22Rv1 (cell line): ENCODE data around the gene NHERF1.

Experiments used
- H3K27ac ChIP-seq: fragments of 450-650 bp; 2 replicates; pipeline ENCODE4 v1.5.1; 2017
- ZFX ChIP-seq: fragments of 450-650 bp; IDR thresholded peaks from 2 replicates; pipeline ENCODE4 v1.6.1; 2017; ENCODE audit warnings: antibody characterized with exemption, borderline replicate concordance
- TF ChIP-seq, protein P1 (sequence below): fragments of 450-650 bp; IDR thresholded peaks from 2 replicates; pipeline ENCODE4 v1.5.1; 2017; ENCODE audit warnings: mild to moderate bottlenecking

NHERF1 gene

DNA sequence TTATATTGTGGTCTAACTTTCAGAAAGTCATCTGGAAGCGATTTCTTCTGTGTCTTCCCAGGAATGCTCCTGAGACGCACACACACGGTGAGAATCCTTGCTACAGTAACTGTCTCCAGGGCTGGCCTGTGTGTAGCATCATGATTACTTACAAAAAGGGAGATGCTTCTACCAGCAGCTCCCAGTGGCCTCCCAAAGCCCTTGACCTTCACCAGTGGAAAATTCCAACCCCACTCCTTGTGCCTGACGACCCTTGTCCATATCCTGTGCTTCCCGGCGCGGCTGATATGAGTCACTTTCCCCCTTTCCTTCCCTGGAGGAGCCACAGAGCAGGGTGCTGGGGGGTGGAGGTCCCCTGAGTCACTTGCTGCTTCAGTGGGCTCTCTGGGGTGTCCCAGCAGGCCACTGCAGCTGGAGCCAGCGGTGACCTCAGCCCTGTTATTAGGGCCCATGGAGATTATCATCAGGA is 49.8 kb downstream of the NHERF1 start:
- TF ChIP-seq ZFX = no peak
- TF ChIP-seq, protein P1, sequence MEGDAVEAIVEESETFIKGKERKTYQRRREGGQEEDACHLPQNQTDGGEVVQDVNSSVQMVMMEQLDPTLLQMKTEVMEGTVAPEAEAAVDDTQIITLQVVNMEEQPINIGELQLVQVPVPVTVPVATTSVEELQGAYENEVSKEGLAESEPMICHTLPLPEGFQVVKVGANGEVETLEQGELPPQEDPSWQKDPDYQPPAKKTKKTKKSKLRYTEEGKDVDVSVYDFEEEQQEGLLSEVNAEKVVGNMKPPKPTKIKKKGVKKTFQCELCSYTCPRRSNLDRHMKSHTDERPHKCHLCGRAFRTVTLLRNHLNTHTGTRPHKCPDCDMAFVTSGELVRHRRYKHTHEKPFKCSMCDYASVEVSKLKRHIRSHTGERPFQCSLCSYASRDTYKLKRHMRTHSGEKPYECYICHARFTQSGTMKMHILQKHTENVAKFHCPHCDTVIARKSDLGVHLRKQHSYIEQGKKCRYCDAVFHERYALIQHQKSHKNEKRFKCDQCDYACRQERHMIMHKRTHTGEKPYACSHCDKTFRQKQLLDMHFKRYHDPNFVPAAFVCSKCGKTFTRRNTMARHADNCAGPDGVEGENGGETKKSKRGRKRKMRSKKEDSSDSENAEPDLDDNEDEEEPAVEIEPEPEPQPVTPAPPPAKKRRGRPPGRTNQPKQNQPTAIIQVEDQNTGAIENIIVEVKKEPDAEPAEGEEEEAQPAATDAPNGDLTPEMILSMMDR = no peak
- no peak overlapping the region for H3K27ac ChIP-seq

DNA sequence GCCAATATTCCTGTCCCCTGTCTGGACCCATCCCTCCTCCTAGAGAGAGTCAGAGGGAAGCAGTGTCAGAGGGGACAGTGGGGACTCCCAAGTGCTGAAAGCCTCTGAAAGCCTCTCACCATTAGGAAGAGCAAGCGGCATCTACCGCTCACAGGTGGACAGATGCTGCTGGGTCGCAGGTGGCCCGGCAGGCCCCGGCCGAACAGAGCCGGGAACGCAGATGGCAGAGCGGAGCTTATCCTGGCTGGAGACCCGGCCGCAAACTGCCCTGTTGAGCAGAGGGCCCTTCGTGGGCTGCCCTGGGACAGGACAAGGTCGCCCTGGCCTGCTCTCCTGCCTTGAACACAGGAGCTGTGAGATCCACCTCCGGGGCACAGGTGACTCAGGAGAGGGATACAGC is 50.7 kb downstream of the NHERF1 start:
- no peak for TF ChIP-seq ZFX
- TF ChIP-seq, protein P1 = no peak
- H3K27ac ChIP-seq = no peak overlapping the region

DNA sequence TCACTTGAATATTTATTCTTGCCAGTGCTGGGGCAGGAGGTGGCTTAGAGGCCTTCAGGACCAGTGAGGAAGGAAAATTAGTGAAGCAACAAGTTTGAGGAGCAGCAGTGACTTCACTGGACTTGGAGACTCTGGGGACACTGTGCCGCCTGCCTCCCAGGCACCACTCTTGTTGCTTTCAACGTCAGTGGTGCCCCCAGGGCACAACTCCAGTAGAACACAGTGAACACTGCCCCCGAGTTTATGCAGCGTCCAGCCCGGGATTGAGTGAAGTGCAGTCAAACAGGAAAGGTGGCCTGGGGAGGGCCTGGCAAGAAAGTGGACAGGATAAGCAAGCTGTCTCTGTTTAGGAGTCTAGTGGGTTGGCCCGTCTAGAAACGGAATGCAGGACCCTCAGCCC is 52.1 kb downstream of the NHERF1 start:
- no peak for TF ChIP-seq ZFX
- TF ChIP-seq, protein P1 = no peak
- no peak overlapping the region for H3K27ac ChIP-seq

DNA sequence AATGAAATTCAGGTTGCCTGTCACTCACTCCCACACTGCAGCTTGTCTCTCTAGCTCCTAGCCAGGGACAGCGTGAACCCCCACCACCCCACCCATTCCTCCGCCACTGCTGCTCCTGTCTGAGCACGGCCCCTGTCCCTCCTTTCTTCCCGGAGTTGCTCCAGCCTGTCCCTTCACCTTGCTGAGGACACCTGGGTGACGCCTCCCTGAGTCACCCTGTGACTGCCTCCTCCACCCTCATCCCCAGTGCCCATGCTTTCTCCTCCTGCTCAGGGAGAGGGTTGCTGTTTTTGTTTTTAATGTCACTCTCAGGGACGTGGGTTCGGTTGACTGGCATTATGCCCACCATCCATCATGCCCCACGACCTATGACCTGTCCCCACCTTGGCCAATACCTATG is 53.5 kb downstream of the NHERF1 start:
- no peak for TF ChIP-seq ZFX
- TF ChIP-seq, protein P1 = no peak
- no peak overlapping the region for H3K27ac ChIP-seq

DNA sequence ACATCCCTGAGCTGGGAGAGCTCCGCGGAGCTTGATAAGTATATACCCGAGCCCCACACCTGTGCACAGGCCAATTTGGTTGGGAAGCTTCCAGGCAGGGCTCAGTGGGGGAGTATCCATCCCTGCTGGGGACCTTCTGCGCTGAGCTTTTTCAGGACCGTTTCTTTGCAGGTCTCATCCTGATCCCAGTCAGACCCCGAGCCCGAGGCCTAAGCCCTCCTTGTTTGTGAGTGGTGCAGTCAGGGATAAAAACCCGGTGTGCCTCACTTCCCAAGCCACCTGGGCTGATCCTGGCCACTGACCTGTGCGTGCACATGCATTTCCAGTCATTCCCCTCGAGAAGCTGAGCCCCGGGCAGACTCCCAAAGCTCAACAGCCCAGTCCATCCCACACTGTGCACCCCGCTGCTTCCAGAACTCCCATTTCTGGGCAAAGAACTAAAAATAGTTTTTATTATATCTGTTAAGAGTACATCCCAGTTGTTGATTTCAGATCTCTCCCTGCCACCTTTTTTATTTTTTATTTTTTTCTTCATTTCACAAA is 55.0 kb downstream of the NHERF1 start:
- TF ChIP-seq, protein P1 = no peak
- no peak for TF ChIP-seq ZFX
- no peak overlapping the region for H3K27ac ChIP-seq

DNA sequence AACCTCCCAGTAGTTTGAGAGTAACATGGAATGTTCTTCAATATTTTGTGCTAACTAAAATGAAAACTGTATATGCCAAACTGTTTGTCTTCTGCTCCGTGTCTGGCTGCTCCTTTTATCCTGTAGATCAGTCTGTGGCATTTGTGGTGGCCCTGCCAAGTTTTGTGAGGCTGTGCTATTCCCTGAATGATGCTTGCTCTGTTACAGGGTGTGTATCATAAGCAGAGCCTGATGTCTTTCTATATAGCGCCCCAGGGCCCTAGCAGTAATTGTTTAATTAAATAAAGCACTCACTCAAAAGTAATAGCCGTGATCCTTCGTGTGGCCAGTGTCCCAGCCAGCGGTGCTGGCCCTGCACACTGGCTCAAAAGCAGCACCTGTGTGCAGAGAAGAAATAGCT is 55.5 kb downstream of the NHERF1 start:
- no peak overlapping the region for H3K27ac ChIP-seq
- TF ChIP-seq, protein P1 = no peak
- TF ChIP-seq ZFX = no peak

DNA sequence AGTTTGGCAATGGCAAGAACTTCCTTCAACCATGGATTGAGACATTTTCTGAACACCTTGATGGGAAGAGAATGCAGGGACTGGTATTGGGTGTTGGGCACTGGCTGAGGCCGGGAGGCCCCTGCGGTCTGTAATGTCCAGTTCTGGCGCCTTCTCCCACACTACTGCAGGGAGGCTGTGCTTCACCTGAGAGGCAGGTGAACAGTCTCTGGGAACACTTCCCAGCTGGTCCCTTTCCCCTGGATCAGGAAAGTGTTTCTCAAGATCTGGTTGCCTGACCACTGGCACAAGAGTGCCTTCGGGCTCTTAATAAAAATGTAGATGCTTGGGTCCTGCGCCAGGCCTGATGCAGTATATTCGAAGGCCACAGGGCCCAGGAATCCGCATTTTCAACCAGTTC is 56.3 kb downstream of the NHERF1 start:
- TF ChIP-seq, protein P1 = no peak
- TF ChIP-seq ZFX = no peak
- H3K27ac ChIP-seq = no peak overlapping the region
